Measurements from ENCODE around the gene LCTL. TPM values are rescaled to one million over a fixed set of nuclear protein-coding genes. Genes with fewer than 3 reads are reported as not detected.

LCTL gene
- total RNA-seq, 1 experiment from 2014 or later = not detected

- ChIA-PET POLR2A (ENCODE audit: low non-redundant PET) (no interaction called here), CTCF (interaction anchor here (0.6 kb wide), 1 partner anchor 392 kb away, joined by 3 read pairs; no protein-coding TSS in a partner anchor)
- Histone ChIP-seq H3K4me3 (ENCODE audit: low read depth, low read length, poor library complexity, severe bottlenecking) (no peak overlapping the region), H3K36me3 (ENCODE audit: insufficient read depth, low read length, poor library complexity, severe bottlenecking) (no peaks in the 10 kb centered on the region), H3K4me1 (ENCODE audit: insufficient read depth, low read length, poor library complexity, severe bottlenecking) (no peaks in the 10 kb centered on the region), H3K27ac (ENCODE audit: low read depth, low read length, poor library complexity, severe bottlenecking) (no peak overlapping the region), H3K9me3 (ENCODE audit: low read depth, low read length, poor library complexity, severe bottlenecking) (no peaks in the 10 kb centered on the region), H3K27me3 (replicated peaks; ENCODE audit: insufficient read depth, low read depth, low read length, poor library complexity) (no peaks in the 10 kb centered on the region)
- BruUV-seq (replicated peaks) = no TSS peak
- no peak for DNase-seq (ENCODE audit: low spot score)
- no peak for TF ChIP-seq CTCF (conservative IDR thresholded peaks at IDR 0.05; ENCODE audit: low read depth, low read length)
- no peak for TF ChIP-seq EZH2 (IDR thresholded peaks at IDR 0.05; ENCODE audit: borderline replicate concordance, low read depth, low read length, poor library complexity, severe bottlenecking)
- intact Hi-C loops (cut with micrococcal nuclease; ENCODE audit: unreplicated experiment) = no loop called here
Measured at GRCh38 chr15:66567897-66568296, 2.1 kb upstream of the LCTL start.

GRCh38 chr15:66566963-66567531 is 1.2 kb upstream of the LCTL start:
- H3K4me3 ChIP-seq (ENCODE audit: low read depth, low read length, poor library complexity, severe bottlenecking) = no peak overlapping the region
- no TSS peak for BruUV-seq (replicated peaks)
- ChIA-PET POLR2A (ENCODE audit: low non-redundant PET) (no interaction called here), CTCF (interaction anchor here (0.6 to 1.0 kb wide), 3 partner anchors 63 to 393 kb away, joined by 3 to 4 read pairs (median 4); no protein-coding TSS in a partner anchor)
- H3K27ac ChIP-seq (ENCODE audit: low read depth, low read length, poor library complexity, severe bottlenecking) = no peak overlapping the region
- peak; percentile 92 for DNase-seq (ENCODE audit: low spot score)
- no peaks in the 10 kb centered on the region for H3K9me3 ChIP-seq (ENCODE audit: low read depth, low read length, poor library complexity, severe bottlenecking)
- H3K36me3 ChIP-seq (ENCODE audit: insufficient read depth, low read length, poor library complexity, severe bottlenecking) = no peaks in the 10 kb centered on the region
- intact Hi-C loops (cut with micrococcal nuclease; ENCODE audit: unreplicated experiment) = no loop called here
- no peaks in the 10 kb centered on the region for H3K4me1 ChIP-seq (ENCODE audit: insufficient read depth, low read length, poor library complexity, severe bottlenecking)
- TF ChIP-seq CTCF (conservative IDR thresholded peaks at IDR 0.05; ENCODE audit: low read depth, low read length) = peak; percentile 84
- no peak for TF ChIP-seq EZH2 (IDR thresholded peaks at IDR 0.05; ENCODE audit: borderline replicate concordance, low read depth, low read length, poor library complexity, severe bottlenecking)
- no peaks in the 10 kb centered on the region for H3K27me3 ChIP-seq (replicated peaks; ENCODE audit: insufficient read depth, low read depth, low read length, poor library complexity)

GRCh38 chr15:66565141-66565641 is 607 bp downstream of the LCTL start:
- Histone ChIP-seq H3K4me1 (ENCODE audit: insufficient read depth, low read length, poor library complexity, severe bottlenecking) (no peaks in the 10 kb centered on the region), H3K4me3 (ENCODE audit: low read depth, low read length, poor library complexity, severe bottlenecking) (no peak overlapping the region), H3K9me3 (ENCODE audit: low read depth, low read length, poor library complexity, severe bottlenecking) (no peaks in the 10 kb centered on the region), H3K36me3 (ENCODE audit: insufficient read depth, low read length, poor library complexity, severe bottlenecking) (no peaks in the 10 kb centered on the region), H3K27ac (ENCODE audit: low read depth, low read length, poor library complexity, severe bottlenecking) (no peak overlapping the region), H3K27me3 (replicated peaks; ENCODE audit: insufficient read depth, low read depth, low read length, poor library complexity) (no peaks in the 10 kb centered on the region)
- BruUV-seq (replicated peaks) = no TSS peak
- TF ChIP-seq EZH2 (IDR thresholded peaks at IDR 0.05; ENCODE audit: borderline replicate concordance, low read depth, low read length, poor library complexity, severe bottlenecking) = no peak
- no peak for TF ChIP-seq CTCF (conservative IDR thresholded peaks at IDR 0.05; ENCODE audit: low read depth, low read length)
- intact Hi-C loops (cut with micrococcal nuclease; ENCODE audit: unreplicated experiment) = no loop called here
- ChIA-PET POLR2A (ENCODE audit: low non-redundant PET) (no interaction called here), CTCF (interaction anchor here (0.8 kb wide), 1 partner anchor 538 kb away, joined by 6 read pairs; no protein-coding TSS in a partner anchor)
- no peak for DNase-seq (ENCODE audit: low spot score)

Data from A673 (cell line).